Left ventricle myocardium superior (tissue), 1 donor: Measurements from ENCODE around the gene PTPRM. TPM values are rescaled to one million over a fixed set of nuclear protein-coding genes. Genes with fewer than 3 reads are reported as not detected.

ENCODE experiments used
- ATAC-seq: fragments of 200-7000 bp; cut with Tn5 transposase; one replicate; pipeline ENCODE4 v1.9.1; 2020; ENCODE audit warnings: mild to moderate bottlenecking, moderate library complexity
- DNase-seq: peaks from one replicate; pipeline ENCODE4 v3.0.0-alpha.2; 2020
- intact Hi-C: fragments of 100-400 bp; cut with micrococcal nuclease; formaldehyde crosslinking; loops from one replicate; pipeline ENCODE4 v1.11.0; 2022
- total RNA-seq: library from RNA; stranded (reverse); fragmentation: NEBNext Ultra II Directional; extraction: Animal tissue kit (Norgen Biotek cat#: 25700); gene quantifications from one replicate; pipeline ENCODE4 v1.2.1, GENCODE V29; 2021
- donor health status: DM: no; HTN: yes; CAD: no; lungs with severe emphysema.

The PTPRM gene
- total RNA-seq, 1 donor from 2014 or later, result 100 TPM

- ATAC-seq, result no peak
- intact Hi-C loops, result no loop called here
- no peak for DNase-seq
Observed at GRCh38 chr18:7593218-7593819, 26.2 kb downstream of the PTPRM start.

GRCh38 chr18:7596147-7596546 lies 29.0 kb downstream of the PTPRM start:
- no peak for DNase-seq
- ATAC-seq, result peak; percentile 26
- intact Hi-C loops, result no loop called here

DNA sequence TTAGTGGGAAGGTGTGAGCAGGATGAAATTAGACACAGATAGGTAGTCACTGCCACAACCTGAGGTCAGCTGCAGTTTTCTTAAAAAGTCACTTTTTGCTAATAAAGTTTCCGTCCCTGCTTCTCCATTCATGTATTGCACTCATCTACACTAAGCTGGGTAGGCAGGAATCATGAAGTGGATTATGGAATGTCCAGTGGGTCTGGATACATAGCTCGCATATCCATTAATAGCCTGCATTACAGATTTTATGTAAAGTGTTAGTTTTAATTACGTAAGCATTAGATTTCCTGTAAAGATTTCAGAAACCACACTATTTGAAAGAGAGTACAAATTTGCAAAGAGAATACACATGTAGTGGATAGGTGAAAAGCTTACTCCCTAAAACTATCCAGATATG lies 30.4 kb downstream of the PTPRM start:
- DNase-seq, result no peak
- intact Hi-C loops, result no loop called here
- no peak for ATAC-seq

DNA sequence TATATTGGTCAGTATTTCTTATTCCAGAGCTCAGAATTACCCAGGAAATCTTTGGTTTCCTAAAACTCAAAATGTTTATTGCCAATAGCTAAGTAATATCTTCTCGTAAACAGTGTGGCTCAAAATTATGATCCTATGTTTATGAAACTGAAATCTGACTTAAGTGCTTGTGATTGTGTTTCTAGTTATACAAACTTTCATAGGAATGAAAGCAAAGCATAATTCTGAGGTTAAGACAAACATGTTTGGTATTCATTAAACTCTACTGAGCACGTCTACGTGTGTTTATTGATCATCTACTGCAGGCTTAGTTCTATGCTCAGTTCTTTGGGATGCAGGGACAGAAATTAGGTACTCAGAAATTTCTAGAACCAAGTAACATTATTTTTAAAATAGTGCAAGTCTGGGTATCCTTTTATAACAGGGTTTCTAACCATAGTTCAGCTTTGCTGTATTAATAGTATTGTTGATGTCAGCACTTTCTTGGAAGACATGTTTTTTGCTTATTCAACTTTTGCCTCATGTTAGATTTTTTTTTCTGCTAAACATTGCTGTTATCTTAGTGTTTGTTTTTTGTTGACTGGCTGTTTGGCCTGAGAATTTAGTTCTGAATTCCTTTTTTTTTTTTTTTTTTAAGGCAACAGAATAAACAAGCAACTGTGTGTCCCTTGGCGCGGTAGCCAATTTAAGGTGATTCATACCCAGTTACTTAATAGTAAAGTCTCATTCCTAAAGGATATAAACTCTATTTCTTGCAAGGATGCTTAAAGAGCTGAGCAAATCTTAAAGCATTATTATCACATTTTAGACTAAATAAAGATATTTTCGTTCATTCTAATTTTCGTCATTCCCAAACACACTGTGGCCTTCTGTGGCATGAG lies 31.3 kb downstream of the PTPRM start:
- intact Hi-C loops, result no loop called here
- DNase-seq (no peak), ATAC-seq (no peak)

DNA sequence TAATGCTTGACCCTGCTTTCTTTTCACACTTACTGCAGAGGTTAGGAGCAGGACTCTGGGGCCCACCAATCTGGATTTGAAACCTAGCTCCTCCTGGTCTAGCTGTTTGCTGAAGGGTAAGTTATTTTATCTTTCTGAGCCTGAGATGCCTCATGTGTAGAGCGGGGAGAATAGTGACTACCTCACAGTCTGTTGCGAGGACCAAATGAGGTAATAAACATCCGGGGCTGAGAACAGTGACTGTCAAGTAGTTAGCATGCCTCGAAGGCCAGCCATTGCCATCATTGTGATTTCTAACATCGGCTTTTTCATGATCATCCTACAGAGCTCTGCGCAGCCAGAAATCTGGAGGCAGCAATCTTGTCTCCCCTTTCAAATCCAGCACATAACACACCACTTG lies 32.9 kb downstream of the PTPRM start:
- peak; percentile 29 for ATAC-seq
- DNase-seq, result no peak
- intact Hi-C loops, result no loop called here

DNA sequence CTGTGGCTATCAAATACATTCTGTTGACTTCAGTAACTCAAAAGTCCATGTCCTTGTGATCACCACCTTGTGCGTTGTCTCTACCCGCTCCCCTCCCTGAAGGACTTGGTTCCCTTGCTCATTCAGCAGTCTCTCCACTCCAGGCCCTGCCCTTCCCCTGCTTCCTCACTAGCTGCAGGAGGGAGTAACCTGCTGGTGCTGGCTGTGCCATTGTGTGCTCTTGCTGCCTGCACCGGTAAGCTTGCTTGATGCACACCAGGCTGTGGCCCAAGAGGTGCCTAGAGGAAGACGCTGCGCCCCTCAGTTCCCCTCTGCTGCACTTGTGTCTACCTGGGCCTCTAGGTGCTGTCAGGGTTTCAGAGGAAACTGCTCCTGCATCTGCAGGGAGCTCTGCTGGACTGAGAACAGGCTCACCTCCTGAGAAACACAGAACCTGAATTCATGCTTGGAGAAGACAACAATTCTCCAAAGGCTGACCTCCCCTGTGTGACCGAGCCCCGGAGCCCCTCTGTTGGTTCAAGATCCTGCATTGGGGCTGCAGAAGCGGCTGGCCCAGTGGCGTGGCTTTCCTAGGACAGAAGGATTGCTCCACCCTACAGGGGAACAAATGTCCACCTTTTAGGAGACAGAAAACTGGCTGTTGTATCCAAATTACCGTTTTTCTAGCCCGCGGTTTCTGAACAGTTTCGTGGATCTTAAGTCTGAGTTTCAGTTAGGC lies 33.6 kb downstream of the PTPRM start:
- ATAC-seq, result peak; percentile 44
- intact Hi-C loops, result no loop called here
- DNase-seq, result no peak

DNA sequence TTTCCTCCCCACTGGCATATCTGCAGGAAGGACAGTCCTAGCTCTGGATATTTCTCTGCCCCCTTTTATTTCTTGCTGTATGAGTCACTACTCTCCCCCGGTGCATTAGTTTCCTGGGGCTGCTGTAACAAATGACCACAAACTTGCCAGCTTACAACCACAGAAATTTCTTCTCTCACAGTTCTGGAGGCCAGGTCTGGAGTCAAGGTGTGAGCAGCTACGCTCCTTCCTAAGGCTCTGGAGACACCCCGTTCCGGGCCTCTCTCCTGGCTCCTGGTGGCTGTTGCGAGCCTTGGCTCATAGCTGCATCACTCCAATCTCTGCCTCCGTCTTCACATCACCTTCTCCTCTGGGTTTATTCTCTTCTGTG lies 34.1 kb downstream of the PTPRM start:
- intact Hi-C loops, result no loop called here

DNA sequence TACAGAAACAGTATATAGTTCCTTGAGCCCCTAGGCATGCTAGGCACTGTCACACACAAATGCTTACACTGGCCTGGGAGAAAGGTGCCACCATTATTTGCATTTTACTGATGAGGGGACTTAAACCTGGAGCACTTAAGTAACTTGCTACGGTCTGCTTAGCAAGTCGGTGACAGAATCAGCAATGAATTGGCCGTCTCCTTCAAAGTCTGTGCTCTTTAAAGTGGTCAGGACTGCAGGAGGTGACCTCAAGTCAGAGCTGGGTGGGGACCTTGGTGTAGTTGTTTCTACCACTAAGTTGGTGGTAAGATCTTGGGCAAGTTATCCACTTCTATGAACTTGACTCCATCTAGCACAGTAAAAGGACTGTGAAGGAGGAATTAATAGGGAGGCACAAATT lies 34.8 kb downstream of the PTPRM start:
- ATAC-seq, result no peak
- no peak for DNase-seq
- intact Hi-C loops, result no loop called here

More for the DNA sequence above, 34.1 kb downstream of the PTPRM start:
- ATAC-seq, result peak; percentile 46
- no peak for DNase-seq

DNA sequence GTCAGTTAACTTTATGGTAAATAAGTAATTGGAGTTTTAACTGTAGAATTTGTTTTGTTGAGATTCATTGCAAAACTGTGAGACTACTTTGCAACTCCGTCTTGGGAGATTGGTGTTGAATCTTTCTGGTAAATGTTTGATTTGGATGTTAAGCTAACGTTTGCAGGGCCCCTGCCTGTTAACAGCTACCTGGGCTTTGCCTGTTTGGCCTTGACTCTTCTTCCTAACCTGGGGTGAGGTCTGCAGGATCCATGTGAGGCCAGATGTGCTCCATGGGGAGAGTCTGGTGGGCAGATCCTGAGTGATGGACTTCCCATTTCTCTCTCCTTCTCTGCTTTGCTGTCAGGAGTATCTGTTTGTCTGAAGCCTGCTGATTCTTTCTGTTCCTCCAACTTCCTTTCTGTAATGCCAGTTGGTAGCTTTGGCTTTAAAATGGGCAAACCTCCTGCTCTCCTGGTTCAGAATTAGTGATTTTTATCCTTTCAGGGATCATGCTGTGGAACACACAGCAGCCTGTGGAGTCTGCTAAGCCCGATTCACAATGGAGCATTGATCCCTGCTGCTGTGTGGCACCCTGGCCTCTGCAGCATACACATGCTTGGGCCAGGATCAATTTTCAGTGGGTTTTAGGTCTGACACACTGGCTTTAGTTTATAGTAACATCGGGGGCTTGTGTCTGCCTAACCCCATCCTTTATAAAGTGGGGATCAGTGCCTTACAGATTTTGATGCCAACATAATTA lies 36.3 kb downstream of the PTPRM start:
- no peak for ATAC-seq
- intact Hi-C loops, result no loop called here
- no peak for DNase-seq

DNA sequence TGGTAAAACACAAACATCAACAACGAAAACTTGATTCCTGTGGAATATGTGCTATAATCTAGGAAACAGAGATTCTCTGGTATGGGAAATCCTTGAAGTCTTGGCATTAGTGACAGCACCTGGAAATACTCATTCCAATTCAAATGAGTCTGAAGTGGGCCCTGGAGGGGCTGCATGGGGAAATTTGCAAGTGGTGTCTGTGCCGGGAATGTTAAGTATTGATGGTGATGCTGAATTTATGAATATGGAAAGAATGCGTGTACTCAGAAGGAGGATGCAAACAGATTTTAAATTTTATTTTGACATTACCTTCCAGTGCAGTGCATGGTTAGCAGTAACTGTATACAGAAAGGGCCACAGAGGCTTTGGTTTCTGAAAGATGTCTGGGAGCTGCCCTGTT lies 37.2 kb downstream of the PTPRM start:
- DNase-seq (no peak), ATAC-seq (no peak)
- intact Hi-C loops, result no loop called here

- intact Hi-C loops, result no loop called here
- no peak for DNase-seq
- ATAC-seq, result no peak
Observed at GRCh38 chr18:7605705-7606104, 38.6 kb downstream of the PTPRM start.

- intact Hi-C loops, result no loop called here
- peak; percentile 90 for ATAC-seq
- peak; percentile 50 for DNase-seq
Observed at GRCh38 chr18:7607540-7608173, 40.5 kb downstream of the PTPRM start.

DNA sequence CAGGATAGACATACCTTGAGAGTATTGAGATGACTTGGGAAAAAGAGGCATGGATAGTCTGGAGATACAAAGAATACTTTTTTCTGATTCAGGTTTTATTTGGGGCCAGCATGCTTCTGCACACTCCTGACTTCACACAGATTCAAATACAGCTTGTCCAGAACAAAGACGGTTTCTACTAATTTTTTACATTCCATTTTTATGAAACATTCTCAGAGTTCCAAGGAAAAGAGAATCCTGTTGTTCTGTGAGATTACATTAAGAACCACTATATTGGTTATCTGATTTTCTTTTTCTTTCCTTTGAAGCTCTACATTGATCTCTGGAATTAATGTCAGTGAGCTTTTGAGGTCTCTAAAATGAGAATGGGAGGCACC lies 41.0 kb downstream of the PTPRM start:
- intact Hi-C loops, result no loop called here
- DNase-seq, result no peak
- no peak for ATAC-seq

GRCh38 chr18:7608781-7609201 lies 41.7 kb downstream of the PTPRM start:
- DNase-seq (no peak), ATAC-seq (peak; percentile 82)
- intact Hi-C loops, result no loop called here

GRCh38 chr18:7609617-7610016 lies 42.5 kb downstream of the PTPRM start:
- no peak for ATAC-seq
- no peak for DNase-seq
- intact Hi-C loops, result no loop called here

- ATAC-seq, result no peak
- no peak for DNase-seq
- intact Hi-C loops, result no loop called here
Observed at GRCh38 chr18:7614042-7614441, 46.9 kb downstream of the PTPRM start.

- DNase-seq, result no peak
- peak; percentile 3 for ATAC-seq
- intact Hi-C loops, result no loop called here
Observed at GRCh38 chr18:7615840-7616239, 48.7 kb downstream of the PTPRM start.

DNA sequence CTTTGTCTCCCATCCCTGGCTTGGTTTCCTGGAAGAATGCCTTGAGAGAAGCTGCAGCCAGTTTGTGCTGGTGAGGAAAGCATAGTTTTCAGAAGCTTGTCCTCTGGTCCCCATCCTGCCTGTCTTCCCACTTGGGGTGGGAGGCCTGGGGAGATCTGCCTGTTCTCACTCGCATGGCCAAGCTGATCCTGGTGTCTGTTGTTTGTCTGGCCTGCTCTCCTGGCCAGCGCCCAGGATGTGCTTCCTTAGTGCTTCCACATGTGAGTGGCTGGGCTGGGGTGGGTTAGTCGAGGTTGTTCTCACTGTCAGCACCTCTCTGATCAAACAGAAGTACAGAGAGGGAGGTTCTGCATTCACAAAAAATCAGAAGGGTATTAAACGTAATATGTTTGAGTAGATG lies 49.5 kb downstream of the PTPRM start:
- DNase-seq (peak; percentile 90), ATAC-seq (peak; percentile 91)
- intact Hi-C loops, result no loop called here

DNA sequence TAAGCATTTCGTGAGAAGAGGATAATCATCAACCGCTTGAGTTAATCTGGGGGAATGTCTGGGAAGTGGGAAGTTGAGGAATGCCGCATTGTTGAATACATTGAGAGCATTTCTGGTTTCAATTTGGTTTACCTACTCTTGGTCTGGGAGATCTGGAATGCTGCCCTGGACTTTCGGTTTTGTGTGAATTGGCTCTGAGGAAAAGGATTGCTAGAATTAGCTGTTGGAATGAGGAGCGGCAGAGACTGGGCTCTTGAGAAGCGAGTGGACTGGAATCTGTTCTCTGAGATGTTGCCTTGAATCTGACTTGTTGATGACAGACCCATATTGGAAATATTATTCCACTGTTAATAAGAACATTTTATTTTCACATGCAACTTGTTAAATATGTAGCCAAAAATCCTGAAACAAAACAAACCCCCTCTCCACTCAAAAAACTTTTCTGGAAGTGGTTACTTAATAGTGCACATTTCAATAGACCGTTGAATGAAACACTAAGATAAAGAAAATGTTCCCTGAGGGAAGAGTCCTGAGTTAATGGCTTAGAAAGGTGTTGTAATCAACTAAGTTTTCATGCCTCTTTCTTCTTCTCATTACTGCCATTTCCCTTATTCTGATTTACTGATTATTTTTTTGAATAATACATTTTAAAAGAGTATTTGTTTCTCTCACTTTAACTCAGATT lies 50.8 kb downstream of the PTPRM start:
- intact Hi-C loops, result no loop called here
- peak; percentile 33 for DNase-seq
- ATAC-seq, result peak; percentile 64
